Measurements from ENCODE around the gene LAMTOR5. TPM values are rescaled to one million over a fixed set of nuclear protein-coding genes. Genes with fewer than 3 reads are reported as not detected.

The LAMTOR5 gene
- total and polyA plus RNA-seq, 2 of the 13 experiments (the other 11 are each of a cell fraction or from before 2014, with no cell fraction given) = 96.7 to 400 TPM

DNA sequence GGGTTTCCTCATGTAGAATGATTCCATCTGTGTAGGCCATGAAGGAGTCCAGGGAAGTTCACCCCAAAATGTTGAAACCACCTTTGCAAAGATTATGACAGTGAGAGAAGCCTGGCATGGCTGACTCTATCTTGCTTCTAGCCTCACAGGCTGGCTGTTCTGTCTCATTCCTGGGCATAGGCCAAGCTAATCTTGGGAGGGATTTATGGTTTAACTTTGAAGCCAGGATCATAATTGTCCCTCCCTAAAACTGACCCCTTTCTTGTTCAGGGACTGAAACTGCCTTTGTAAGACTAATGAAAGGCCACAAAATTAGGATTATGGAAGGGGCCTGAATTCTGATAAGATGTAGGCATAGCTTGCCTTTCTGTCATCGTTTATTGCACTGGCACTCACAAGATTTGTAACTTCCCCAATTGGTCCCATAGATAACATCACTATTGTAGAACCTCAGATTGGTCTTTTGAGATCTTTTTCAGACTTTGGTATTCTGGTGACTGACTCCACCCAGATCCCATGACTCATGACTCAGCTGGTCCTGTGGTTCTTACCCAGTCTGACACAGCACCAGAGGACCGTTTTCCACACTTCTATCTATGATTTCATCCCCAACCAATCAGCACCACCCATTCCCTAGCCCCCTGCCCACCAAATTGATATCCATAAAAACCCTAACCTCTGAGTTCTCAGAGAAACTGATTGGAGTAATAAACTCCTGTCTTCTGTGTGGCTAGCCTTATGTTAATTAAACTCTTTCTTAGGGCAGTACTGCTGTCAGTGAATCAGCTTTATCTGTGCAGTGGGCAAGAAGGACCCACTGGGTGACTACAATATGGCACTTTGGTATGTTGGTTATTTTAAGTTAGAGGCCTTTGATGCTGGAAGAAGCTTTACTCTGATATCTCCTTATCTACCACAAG is 13.6 kb upstream of the LAMTOR5 start:
- no peaks in the 10 kb centered on the region for H3K79me2 ChIP-seq (ENCODE audit: insufficient read depth, low read length)
- H3K36me3 ChIP-seq (replicated peaks in 1 of 2; ENCODE audit: control insufficient read depth in 1 of 2, insufficient read depth in 2 of 2, low read length in 2 of 2) = no peaks in the 10 kb centered on the region
- intact Hi-C loops (cut with micrococcal nuclease; ENCODE audit: unreplicated experiment) (no loop called here), in situ Hi-C loops (cut with HindIII; ENCODE audit: extremely low pct_ligation_motif_present, low pct_unique_long_range_greater_than_20kb) (no loop called here)
- H3K27ac ChIP-seq (ENCODE audit: extremely low read length, insufficient read depth, low read length) = no peak overlapping the region
- H3K4me1 ChIP-seq (ENCODE audit: insufficient read depth, low read length) = no peaks in the 10 kb centered on the region
- H2AFZ ChIP-seq (ENCODE audit: low read length) = no peak overlapping the region
- ATAC-seq (no peak), DNase-seq (ENCODE audit: low spot score) (no peak), FAIRE-seq (no peak)
- H3K4me2 ChIP-seq (ENCODE audit: low read depth, low read length) = no peak overlapping the region
- H4K20me1 ChIP-seq (ENCODE audit: insufficient read depth, low read length) = no peaks in the 10 kb centered on the region
- H3K4me3 ChIP-seq (replicated peaks in 1 of 3; ENCODE audit: insufficient read depth in 1 of 3, low read depth in 2 of 3, low read length in 3 of 3) = no peak overlapping the region
- CTCF ChIA-PET (ENCODE audit: low intra/inter-chr PET ratio, low total read pairs) = no interaction called here
- no peak overlapping the region for H3K9ac ChIP-seq (ENCODE audit: insufficient read depth, low read depth, low read length)
- no peak for TF ChIP-seq TRIM24 (CRISPR knock-in tag; IDR thresholded peaks at IDR 0.05)
- no TSS peak for BruUV-seq (replicated peaks)
- WGBS (ENCODE audit: low lambda C conversion rate) = 0% methylated on average over 2 of the region's 2 CpGs
- peaks cover 0 to 5% of the 10 kb centered on the region in 2 experiments; a peak in 1 of 5 replicates for H3K27me3 ChIP-seq (ENCODE audit: control insufficient read depth in 1 of 2, insufficient read depth in 2 of 2, low read length in 2 of 2)
- POLR2A ChIA-PET = no interaction called here
- H3K9me3 ChIP-seq (ENCODE audit: low read length) = no peaks in the 10 kb centered on the region

DNA sequence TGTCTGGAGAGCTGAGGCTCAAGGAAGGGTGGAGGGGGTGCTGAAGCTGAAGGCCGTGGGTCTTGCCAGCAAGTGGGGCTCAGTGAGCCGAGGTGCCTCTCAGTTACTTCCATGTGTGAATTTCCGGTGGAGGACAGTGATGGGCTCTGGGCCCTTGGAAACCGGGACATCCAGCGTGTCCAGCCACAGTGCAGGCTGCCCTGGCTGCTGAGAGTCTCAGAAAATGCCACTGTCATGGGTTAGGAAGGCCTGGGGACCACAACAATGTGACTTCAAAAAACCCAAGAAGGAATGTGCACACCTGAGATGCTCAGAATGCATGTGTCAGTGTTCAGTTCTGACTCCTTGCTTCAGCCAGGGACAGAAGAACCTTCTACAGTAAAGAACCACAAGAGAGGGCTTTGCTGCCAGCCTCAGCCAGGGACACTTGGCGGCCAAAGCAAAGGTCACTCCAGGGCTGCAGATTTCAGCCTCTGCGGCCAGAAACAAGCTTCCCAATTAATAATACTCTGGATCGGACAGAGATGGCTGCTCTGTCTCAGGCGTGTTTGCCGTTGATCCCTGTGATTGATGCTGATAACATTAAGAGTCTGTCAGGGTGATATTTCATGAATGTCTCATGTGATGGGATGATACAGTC is 12.6 kb upstream of the LAMTOR5 start:
- DNase-seq (ENCODE audit: low spot score) (no peak), ATAC-seq (peak; percentile 39; the same call in 2 of the 3 replicates), FAIRE-seq (no peak)
- Histone ChIP-seq H3K36me3 (replicated peaks in 1 of 2; ENCODE audit: control insufficient read depth in 1 of 2, insufficient read depth in 2 of 2, low read length in 2 of 2) (no peaks in the 10 kb centered on the region), H3K27ac (ENCODE audit: extremely low read length, insufficient read depth, low read length) (no peak overlapping the region), H3K4me1 (ENCODE audit: insufficient read depth, low read length) (no peaks in the 10 kb centered on the region), H4K20me1 (ENCODE audit: insufficient read depth, low read length) (no peaks in the 10 kb centered on the region), H3K79me2 (ENCODE audit: insufficient read depth, low read length) (no peaks in the 10 kb centered on the region), H3K27me3 (ENCODE audit: control insufficient read depth in 1 of 2, insufficient read depth in 2 of 2, low read length in 2 of 2) (no peaks in the 10 kb centered on the region), H3K4me3 (replicated peaks in 1 of 3; ENCODE audit: insufficient read depth in 1 of 3, low read depth in 2 of 3, low read length in 3 of 3) (no peak overlapping the region), H2AFZ (ENCODE audit: low read length) (no peak overlapping the region), H3K9me3 (ENCODE audit: low read length) (no peaks in the 10 kb centered on the region), H3K4me2 (ENCODE audit: low read depth, low read length) (no peak overlapping the region), H3K9ac (ENCODE audit: insufficient read depth, low read depth, low read length) (no peak overlapping the region)
- BruUV-seq (replicated peaks) = no TSS peak
- intact Hi-C loops (cut with micrococcal nuclease; ENCODE audit: unreplicated experiment) (no loop called here), in situ Hi-C loops (cut with HindIII; ENCODE audit: extremely low pct_ligation_motif_present, low pct_unique_long_range_greater_than_20kb) (no loop called here)
- CTCF ChIA-PET (ENCODE audit: low intra/inter-chr PET ratio, low total read pairs) = no interaction called here
- POLR2A ChIA-PET = no interaction called here
- 56% methylated on average over 10 of the region's 10 CpGs for WGBS (ENCODE audit: low lambda C conversion rate)
- TF ChIP-seq RAD51 (IDR thresholded peaks at IDR 0.05; ENCODE audit: borderline replicate concordance) (no peak), ZKSCAN1 (IDR thresholded peaks at IDR 0.05; ENCODE audit: low read length) (no peak), WIZ (CRISPR knock-in tag; IDR thresholded peaks at IDR 0.05) (no peak), DR1 (CRISPR knock-in tag; IDR thresholded peaks at IDR 0.05) (no peak), SIX4 (CRISPR knock-in tag; IDR thresholded peaks at IDR 0.05) (no peak), ZNF101 (CRISPR knock-in tag; IDR thresholded peaks at IDR 0.05; ENCODE audit: borderline replicate concordance, low read depth) (no peak), ZNF260 (CRISPR knock-in tag; IDR thresholded peaks at IDR 0.05; ENCODE audit: borderline replicate concordance, low read depth) (no peak), SIN3B (IDR thresholded peaks at IDR 0.05; ENCODE audit: low read length) (no peak)
- TF ChIP-seq, protein P1, sequence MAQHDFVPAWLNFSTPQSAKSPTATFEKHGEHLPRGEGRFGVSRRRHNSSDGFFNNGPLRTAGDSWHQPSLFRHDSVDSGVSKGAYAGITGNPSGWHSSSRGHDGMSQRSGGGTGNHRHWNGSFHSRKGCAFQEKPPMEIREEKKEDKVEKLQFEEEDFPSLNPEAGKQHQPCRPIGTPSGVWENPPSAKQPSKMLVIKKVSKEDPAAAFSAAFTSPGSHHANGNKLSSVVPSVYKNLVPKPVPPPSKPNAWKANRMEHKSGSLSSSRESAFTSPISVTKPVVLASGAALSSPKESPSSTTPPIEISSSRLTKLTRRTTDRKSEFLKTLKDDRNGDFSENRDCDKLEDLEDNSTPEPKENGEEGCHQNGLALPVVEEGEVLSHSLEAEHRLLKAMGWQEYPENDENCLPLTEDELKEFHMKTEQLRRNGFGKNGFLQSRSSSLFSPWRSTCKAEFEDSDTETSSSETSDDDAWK (CRISPR knock-in tag; IDR thresholded peaks at IDR 0.05) = no peak
- TF ChIP-seq, protein P2, sequence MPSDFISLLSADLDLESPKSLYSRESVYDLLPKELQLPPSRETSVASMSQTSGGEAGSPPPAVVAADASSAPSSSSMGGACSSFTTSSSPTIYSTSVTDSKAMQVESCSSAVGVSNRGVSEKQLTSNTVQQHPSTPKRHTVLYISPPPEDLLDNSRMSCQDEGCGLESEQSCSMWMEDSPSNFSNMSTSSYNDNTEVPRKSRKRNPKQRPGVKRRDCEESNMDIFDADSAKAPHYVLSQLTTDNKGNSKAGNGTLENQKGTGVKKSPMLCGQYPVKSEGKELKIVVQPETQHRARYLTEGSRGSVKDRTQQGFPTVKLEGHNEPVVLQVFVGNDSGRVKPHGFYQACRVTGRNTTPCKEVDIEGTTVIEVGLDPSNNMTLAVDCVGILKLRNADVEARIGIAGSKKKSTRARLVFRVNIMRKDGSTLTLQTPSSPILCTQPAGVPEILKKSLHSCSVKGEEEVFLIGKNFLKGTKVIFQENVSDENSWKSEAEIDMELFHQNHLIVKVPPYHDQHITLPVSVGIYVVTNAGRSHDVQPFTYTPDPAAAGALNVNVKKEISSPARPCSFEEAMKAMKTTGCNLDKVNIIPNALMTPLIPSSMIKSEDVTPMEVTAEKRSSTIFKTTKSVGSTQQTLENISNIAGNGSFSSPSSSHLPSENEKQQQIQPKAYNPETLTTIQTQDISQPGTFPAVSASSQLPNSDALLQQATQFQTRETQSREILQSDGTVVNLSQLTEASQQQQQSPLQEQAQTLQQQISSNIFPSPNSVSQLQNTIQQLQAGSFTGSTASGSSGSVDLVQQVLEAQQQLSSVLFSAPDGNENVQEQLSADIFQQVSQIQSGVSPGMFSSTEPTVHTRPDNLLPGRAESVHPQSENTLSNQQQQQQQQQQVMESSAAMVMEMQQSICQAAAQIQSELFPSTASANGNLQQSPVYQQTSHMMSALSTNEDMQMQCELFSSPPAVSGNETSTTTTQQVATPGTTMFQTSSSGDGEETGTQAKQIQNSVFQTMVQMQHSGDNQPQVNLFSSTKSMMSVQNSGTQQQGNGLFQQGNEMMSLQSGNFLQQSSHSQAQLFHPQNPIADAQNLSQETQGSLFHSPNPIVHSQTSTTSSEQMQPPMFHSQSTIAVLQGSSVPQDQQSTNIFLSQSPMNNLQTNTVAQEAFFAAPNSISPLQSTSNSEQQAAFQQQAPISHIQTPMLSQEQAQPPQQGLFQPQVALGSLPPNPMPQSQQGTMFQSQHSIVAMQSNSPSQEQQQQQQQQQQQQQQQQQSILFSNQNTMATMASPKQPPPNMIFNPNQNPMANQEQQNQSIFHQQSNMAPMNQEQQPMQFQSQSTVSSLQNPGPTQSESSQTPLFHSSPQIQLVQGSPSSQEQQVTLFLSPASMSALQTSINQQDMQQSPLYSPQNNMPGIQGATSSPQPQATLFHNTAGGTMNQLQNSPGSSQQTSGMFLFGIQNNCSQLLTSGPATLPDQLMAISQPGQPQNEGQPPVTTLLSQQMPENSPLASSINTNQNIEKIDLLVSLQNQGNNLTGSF (CRISPR knock-in tag; IDR thresholded peaks at IDR 0.05) = no peak

Data from HepG2 (cell line).